ENCODE data around the gene WFDC1. TPM values are rescaled to one million over a fixed set of nuclear protein-coding genes. Genes with fewer than 3 reads are reported as not detected.

The WFDC1 gene
- total RNA-seq, 1 donor from 2014 or later: 0.24 TPM

- H3K4me1 Mint-ChIP-seq (ENCODE audit: unreplicated experiment): no peaks in the 10 kb centered on the region
- TF ChIP-seq, protein P1, sequence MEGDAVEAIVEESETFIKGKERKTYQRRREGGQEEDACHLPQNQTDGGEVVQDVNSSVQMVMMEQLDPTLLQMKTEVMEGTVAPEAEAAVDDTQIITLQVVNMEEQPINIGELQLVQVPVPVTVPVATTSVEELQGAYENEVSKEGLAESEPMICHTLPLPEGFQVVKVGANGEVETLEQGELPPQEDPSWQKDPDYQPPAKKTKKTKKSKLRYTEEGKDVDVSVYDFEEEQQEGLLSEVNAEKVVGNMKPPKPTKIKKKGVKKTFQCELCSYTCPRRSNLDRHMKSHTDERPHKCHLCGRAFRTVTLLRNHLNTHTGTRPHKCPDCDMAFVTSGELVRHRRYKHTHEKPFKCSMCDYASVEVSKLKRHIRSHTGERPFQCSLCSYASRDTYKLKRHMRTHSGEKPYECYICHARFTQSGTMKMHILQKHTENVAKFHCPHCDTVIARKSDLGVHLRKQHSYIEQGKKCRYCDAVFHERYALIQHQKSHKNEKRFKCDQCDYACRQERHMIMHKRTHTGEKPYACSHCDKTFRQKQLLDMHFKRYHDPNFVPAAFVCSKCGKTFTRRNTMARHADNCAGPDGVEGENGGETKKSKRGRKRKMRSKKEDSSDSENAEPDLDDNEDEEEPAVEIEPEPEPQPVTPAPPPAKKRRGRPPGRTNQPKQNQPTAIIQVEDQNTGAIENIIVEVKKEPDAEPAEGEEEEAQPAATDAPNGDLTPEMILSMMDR (IDR thresholded peaks at IDR 0.05): no peak
- DNase-seq (ENCODE audit: extremely low spot score, unreplicated experiment): no peak
- H3K27me3 Mint-ChIP-seq (ENCODE audit: unreplicated experiment): peaks cover 32% of the 10 kb centered on the region
- no peak overlapping the region for H3K4me3 Mint-ChIP-seq (ENCODE audit: unreplicated experiment)
- no peaks in the 10 kb centered on the region for H3K36me3 Mint-ChIP-seq (ENCODE audit: unreplicated experiment)
- no peaks in the 10 kb centered on the region for H3K9me3 Mint-ChIP-seq (ENCODE audit: unreplicated experiment)
- H3K27ac Mint-ChIP-seq (ENCODE audit: unreplicated experiment): no peak overlapping the region
These were observed 22.8 kb upstream of the WFDC1 start for GRCh38 chr16:84271866-84272265.

GRCh38 chr16:84272740-84273320 is 21.8 kb upstream of the WFDC1 start:
- H3K4me1 Mint-ChIP-seq (ENCODE audit: unreplicated experiment): no peaks in the 10 kb centered on the region
- no peaks in the 10 kb centered on the region for H3K9me3 Mint-ChIP-seq (ENCODE audit: unreplicated experiment)
- no peaks in the 10 kb centered on the region for H3K36me3 Mint-ChIP-seq (ENCODE audit: unreplicated experiment)
- DNase-seq (ENCODE audit: extremely low spot score, unreplicated experiment): no peak
- no peak overlapping the region for H3K4me3 Mint-ChIP-seq (ENCODE audit: unreplicated experiment)
- TF ChIP-seq, protein P1 (IDR thresholded peaks at IDR 0.05): no peak
- no peak overlapping the region for H3K27ac Mint-ChIP-seq (ENCODE audit: unreplicated experiment)
- peaks cover 27% of the 10 kb centered on the region for H3K27me3 Mint-ChIP-seq (ENCODE audit: unreplicated experiment)

- no peak overlapping the region for H3K27ac Mint-ChIP-seq (ENCODE audit: unreplicated experiment)
- DNase-seq (ENCODE audit: extremely low spot score, unreplicated experiment): no peak
These were observed 20.2 kb upstream of the WFDC1 start for GRCh38 chr16:84274515-84274914.

DNA sequence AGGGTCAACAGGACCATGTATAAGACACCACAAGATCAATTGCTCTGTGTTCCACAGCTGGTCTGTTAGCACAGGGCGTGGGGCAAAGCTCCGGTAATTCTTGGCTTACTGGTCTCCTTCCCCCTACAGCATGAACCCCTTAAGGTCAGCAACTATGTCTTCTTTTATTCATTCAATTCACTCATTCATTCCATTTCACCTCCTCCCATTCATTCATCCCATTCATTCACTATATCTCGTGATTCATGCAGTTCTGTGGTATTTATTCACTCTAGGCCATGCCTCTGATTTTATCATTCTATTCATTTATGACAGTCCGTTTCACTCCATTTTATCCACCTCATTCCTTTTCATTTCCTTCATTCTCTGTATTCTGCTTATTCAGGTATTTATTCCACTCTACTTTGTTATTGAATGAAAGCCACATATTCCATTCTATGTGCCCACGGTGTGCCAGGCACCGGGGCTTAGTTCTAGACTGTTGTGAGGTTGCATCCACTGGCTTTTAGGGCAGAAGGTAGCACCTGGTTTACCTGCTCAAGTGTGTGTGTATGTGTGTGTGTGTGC is 19.0 kb upstream of the WFDC1 start:
- H3K9me3 Mint-ChIP-seq (ENCODE audit: unreplicated experiment): no peaks in the 10 kb centered on the region
- no peak overlapping the region for H3K27ac Mint-ChIP-seq (ENCODE audit: unreplicated experiment)
- TF ChIP-seq, protein P1 (IDR thresholded peaks at IDR 0.05): no peak
- H3K4me1 Mint-ChIP-seq (ENCODE audit: unreplicated experiment): no peaks in the 10 kb centered on the region
- H3K36me3 Mint-ChIP-seq (ENCODE audit: unreplicated experiment): no peaks in the 10 kb centered on the region
- DNase-seq (ENCODE audit: extremely low spot score, unreplicated experiment): no peak
- H3K27me3 Mint-ChIP-seq (ENCODE audit: unreplicated experiment): peaks cover 37% of the 10 kb centered on the region
- H3K4me3 Mint-ChIP-seq (ENCODE audit: unreplicated experiment): no peak overlapping the region

More at GRCh38 chr16:84274515-84274914, 20.2 kb upstream of the WFDC1 start:
- TF ChIP-seq, protein P1 (IDR thresholded peaks at IDR 0.05): no peak
- H3K36me3 Mint-ChIP-seq (ENCODE audit: unreplicated experiment): no peaks in the 10 kb centered on the region
- no peaks in the 10 kb centered on the region for H3K4me1 Mint-ChIP-seq (ENCODE audit: unreplicated experiment)
- H3K9me3 Mint-ChIP-seq (ENCODE audit: unreplicated experiment): no peaks in the 10 kb centered on the region
- H3K27me3 Mint-ChIP-seq (ENCODE audit: unreplicated experiment): peaks cover 37% of the 10 kb centered on the region
- no peak overlapping the region for H3K4me3 Mint-ChIP-seq (ENCODE audit: unreplicated experiment)

GRCh38 chr16:84277244-84277823 is 17.3 kb upstream of the WFDC1 start:
- no peaks in the 10 kb centered on the region for H3K4me1 Mint-ChIP-seq (ENCODE audit: unreplicated experiment)
- no peak overlapping the region for H3K4me3 Mint-ChIP-seq (ENCODE audit: unreplicated experiment)
- no peaks in the 10 kb centered on the region for H3K36me3 Mint-ChIP-seq (ENCODE audit: unreplicated experiment)

More at GRCh38 chr16:84277244-84277823, 17.3 kb upstream of the WFDC1 start:
- Mint-ChIP-seq H3K27me3 (ENCODE audit: unreplicated experiment) (peaks cover 43% of the 10 kb centered on the region), H3K27ac (ENCODE audit: unreplicated experiment) (no peak overlapping the region), H3K9me3 (ENCODE audit: unreplicated experiment) (no peaks in the 10 kb centered on the region)
- TF ChIP-seq, protein P1 (IDR thresholded peaks at IDR 0.05): peak; percentile 86
- DNase-seq (ENCODE audit: extremely low spot score, unreplicated experiment): no peak
